WTC11 (cell line): ENCODE results near the gene IL6R. TPM values are rescaled to one million over a fixed set of nuclear protein-coding genes. Genes with fewer than 3 reads are reported as not detected.

Experiments
- ATAC-seq: fragments of 200-7000 bp; cut with Tn5 transposase; 2 replicates; pipeline ENCODE4 v1.10.0; 2021; ENCODE audit warnings: mild to moderate bottlenecking, moderate library complexity
- CTCF ChIA-PET: fragments of 300-600 bp; sonication (Branson Sonifier 250); formaldehyde crosslinking; loops from one replicate; lab custom pipeline; 2021; ENCODE audit warnings: antibody characterized with exemption; lab: Charles Lee
- POLR2A ChIA-PET: fragments of 350-600 bp; sonication (Branson Sonifier 250); formaldehyde crosslinking; loops from one replicate; lab custom pipeline; 2021; ENCODE audit warnings: antibody characterized with exemption; lab: Charles Lee
- DNase-seq: peaks from one replicate; pipeline ENCODE4 v3.0.0; 2021; ENCODE audit warnings: low spot score
- H3K27ac Mint-ChIP-seq: 2 replicates; pipeline ENCODE4 v1.8.0; 2021; ENCODE audit warnings: mixed read lengths
- H3K27me3 Mint-ChIP-seq: 2 replicates; pipeline ENCODE4 v1.8.0; 2021; ENCODE audit warnings: low read depth, mild to moderate bottlenecking, moderate library complexity, mixed read lengths
- H3K36me3 Mint-ChIP-seq: 2 replicates; pipeline ENCODE4 v1.8.0; 2021; ENCODE audit warnings: mixed read lengths
- H3K4me1 Mint-ChIP-seq: 2 replicates; pipeline ENCODE4 v1.8.0; 2022; ENCODE audit warnings: mixed read lengths
- H3K4me3 Mint-ChIP-seq: 2 replicates; pipeline ENCODE4 v1.8.0; 2021; ENCODE audit warnings: mild to moderate bottlenecking, moderate library complexity, mixed read lengths
- H3K9me3 Mint-ChIP-seq: 2 replicates; pipeline ENCODE4 v1.8.0; 2021; ENCODE audit warnings: mixed read lengths
- CBFB ChIP-seq: sonication (generic); formaldehyde crosslinking; IDR thresholded peaks from 2 replicates; pipeline ENCODE4 v1.8.1; 2022; ENCODE audit warnings: mild to moderate bottlenecking, low read depth, missing genetic modification reagents
- HMGA2 ChIP-seq: fragments of 250-450 bp; sonication (Bioruptor Pico); IDR thresholded peaks from 2 replicates; pipeline ENCODE4 v1.4.0; 2021; ENCODE audit warnings: mild to moderate bottlenecking, moderate library complexity
- MXD4 ChIP-seq: fragments of 250-450 bp; sonication (Bioruptor Pico); IDR thresholded peaks from 2 replicates; pipeline ENCODE4 v1.8.0; 2021; ENCODE audit warnings: mild to moderate bottlenecking, moderate library complexity, borderline replicate concordance
- NFE2L1 ChIP-seq: sonication (generic); formaldehyde crosslinking; IDR thresholded peaks from 2 replicates; pipeline ENCODE4 v1.8.1; 2023; ENCODE audit warnings: missing genetic modification reagents
- NR3C1 ChIP-seq: sonication (generic); formaldehyde crosslinking; conservative IDR thresholded peaks from 2 replicates; pipeline ENCODE4 v1.8.1; 2023; ENCODE audit warnings: low read depth, mild to moderate bottlenecking, missing genetic modification reagents
- PRRX2 ChIP-seq: fragments of 250-450 bp; sonication (Bioruptor Pico); IDR thresholded peaks from 2 replicates; pipeline ENCODE4 v1.8.0; 2021; ENCODE audit warnings: mild to moderate bottlenecking
- ZNF232 ChIP-seq: sonication (generic); formaldehyde crosslinking; IDR thresholded peaks from 2 replicates; pipeline ENCODE4 v1.8.0; 2022; ENCODE audit warnings: mild to moderate bottlenecking, missing genetic modification reagents
- ZNF396 ChIP-seq: fragments of 250-450 bp; sonication (Bioruptor Pico); IDR thresholded peaks from 2 replicates; pipeline ENCODE4 v1.8.0; 2021; ENCODE audit warnings: mild to moderate bottlenecking, moderate library complexity, borderline replicate concordance
- ZNF423 ChIP-seq: fragments of 250-450 bp; sonication (Bioruptor Pico); IDR thresholded peaks from 2 replicates; pipeline ENCODE4 v2.1.2; 2022; ENCODE audit warnings: mild to moderate bottlenecking, moderate library complexity
- ZNF671 ChIP-seq: fragments of 250-450 bp; sonication (Bioruptor Pico); IDR thresholded peaks from 2 replicates; pipeline ENCODE4 v1.8.0; 2021; ENCODE audit warnings: mild to moderate bottlenecking
- total RNA-seq: library from RNA; stranded (reverse); gene quantifications from 3 replicates; pipeline ENCODE4 v1.2.3, GENCODE V29; 2021
- TF ChIP-seq, protein P1 (sequence below): sonication (generic); formaldehyde crosslinking; conservative IDR thresholded peaks from 2 replicates; pipeline ENCODE4 v1.8.1; 2022; ENCODE audit warnings: mild to moderate bottlenecking, missing genetic modification reagents
- TF ChIP-seq, protein P2 (sequence below): sonication (generic); formaldehyde crosslinking; conservative IDR thresholded peaks from 2 replicates; pipeline ENCODE4 v1.8.1; 2023; ENCODE audit warnings: mild to moderate bottlenecking, low read depth, missing genetic modification reagents, moderate library complexity
- TF ChIP-seq, protein P3 (sequence below): sonication (generic); formaldehyde crosslinking; IDR thresholded peaks from 2 replicates; pipeline ENCODE4 v1.8.0; 2022; ENCODE audit warnings: mild to moderate bottlenecking, missing genetic modification reagents
- TF ChIP-seq, protein P4 (sequence below): sonication (generic); formaldehyde crosslinking; IDR thresholded peaks from 2 replicates; pipeline ENCODE4 v1.8.1; 2023; ENCODE audit warnings: mild to moderate bottlenecking, missing genetic modification reagents, moderate library complexity
- TF ChIP-seq, protein P5 (sequence below): fragments of 250-450 bp; sonication (Bioruptor Pico); IDR thresholded peaks from 2 replicates; pipeline ENCODE4 v1.9.0; 2021; ENCODE audit warnings: mild to moderate bottlenecking, borderline replicate concordance
- TF ChIP-seq, protein P6 (sequence below): sonication (generic); formaldehyde crosslinking; IDR thresholded peaks from 2 replicates; pipeline ENCODE4 v1.8.1; 2022; ENCODE audit warnings: mild to moderate bottlenecking, moderate library complexity, missing genetic modification reagents
- TF ChIP-seq, protein P7 (sequence below): fragments of 250-450 bp; sonication (Bioruptor Pico); IDR thresholded peaks from 2 replicates; pipeline ENCODE4 v1.9.0; 2021; ENCODE audit warnings: mild to moderate bottlenecking
- TF ChIP-seq, protein P8 (sequence below): fragments of 250-450 bp; sonication (Bioruptor Pico); conservative IDR thresholded peaks from 2 replicates; pipeline ENCODE4 v1.9.0; 2021; ENCODE audit warnings: mild to moderate bottlenecking

The IL6R gene
- total RNA-seq, 1 experiment from 2014 or later: 7.0 TPM

DNA sequence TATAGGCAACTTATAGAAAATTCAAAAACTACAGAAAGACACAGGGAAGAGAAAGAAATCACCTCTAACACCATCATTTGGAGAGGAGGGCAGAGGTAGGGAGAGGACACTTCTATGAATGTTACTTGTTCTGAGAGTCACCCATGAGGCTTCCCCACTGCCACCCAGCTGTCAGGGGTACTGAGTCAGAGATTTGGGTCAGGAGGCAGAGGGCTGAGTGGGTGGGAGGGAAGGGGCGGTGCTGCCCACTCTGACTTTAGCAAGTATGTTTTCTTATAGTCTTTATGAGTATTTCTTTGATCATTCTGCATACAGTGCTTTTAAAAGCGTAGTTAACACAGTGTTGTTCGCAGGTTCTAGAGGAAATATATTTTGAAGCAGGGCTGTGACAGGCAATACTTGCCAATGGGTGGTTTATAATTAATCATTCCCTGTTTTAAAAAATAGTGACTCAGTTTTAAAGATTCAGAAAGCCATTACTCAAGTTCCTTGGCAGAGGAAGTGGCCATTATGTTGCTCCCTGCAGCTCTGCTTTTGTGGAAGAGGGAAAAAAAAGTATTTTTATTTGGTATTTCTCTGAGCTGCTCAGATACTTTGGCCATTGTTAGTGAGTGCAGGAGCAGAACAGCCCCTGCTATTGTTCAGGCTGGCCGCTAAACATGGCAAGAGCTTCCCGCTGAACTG lies 18.3 kb downstream of the IL6R start:
- TF ChIP-seq, protein P1, sequence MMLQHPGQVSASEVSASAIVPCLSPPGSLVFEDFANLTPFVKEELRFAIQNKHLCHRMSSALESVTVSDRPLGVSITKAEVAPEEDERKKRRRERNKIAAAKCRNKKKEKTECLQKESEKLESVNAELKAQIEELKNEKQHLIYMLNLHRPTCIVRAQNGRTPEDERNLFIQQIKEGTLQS (CRISPR knock-in tag): no peak
- TF ChIP-seq, protein P2, sequence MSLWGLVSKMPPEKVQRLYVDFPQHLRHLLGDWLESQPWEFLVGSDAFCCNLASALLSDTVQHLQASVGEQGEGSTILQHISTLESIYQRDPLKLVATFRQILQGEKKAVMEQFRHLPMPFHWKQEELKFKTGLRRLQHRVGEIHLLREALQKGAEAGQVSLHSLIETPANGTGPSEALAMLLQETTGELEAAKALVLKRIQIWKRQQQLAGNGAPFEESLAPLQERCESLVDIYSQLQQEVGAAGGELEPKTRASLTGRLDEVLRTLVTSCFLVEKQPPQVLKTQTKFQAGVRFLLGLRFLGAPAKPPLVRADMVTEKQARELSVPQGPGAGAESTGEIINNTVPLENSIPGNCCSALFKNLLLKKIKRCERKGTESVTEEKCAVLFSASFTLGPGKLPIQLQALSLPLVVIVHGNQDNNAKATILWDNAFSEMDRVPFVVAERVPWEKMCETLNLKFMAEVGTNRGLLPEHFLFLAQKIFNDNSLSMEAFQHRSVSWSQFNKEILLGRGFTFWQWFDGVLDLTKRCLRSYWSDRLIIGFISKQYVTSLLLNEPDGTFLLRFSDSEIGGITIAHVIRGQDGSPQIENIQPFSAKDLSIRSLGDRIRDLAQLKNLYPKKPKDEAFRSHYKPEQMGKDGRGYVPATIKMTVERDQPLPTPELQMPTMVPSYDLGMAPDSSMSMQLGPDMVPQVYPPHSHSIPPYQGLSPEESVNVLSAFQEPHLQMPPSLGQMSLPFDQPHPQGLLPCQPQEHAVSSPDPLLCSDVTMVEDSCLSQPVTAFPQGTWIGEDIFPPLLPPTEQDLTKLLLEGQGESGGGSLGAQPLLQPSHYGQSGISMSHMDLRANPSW (CRISPR knock-in tag): no peak
- no peak for TF ChIP-seq ZNF232 (CRISPR knock-in tag)
- TF ChIP-seq ZNF671 (CRISPR knock-in tag): no peak
- TF ChIP-seq, all 79 proteins: peak for 0
- Mint-ChIP-seq H3K36me3 (no peaks in the 10 kb centered on the region), H3K27me3 (no peaks in the 10 kb centered on the region), H3K4me3 (no peak overlapping the region), H3K9me3 (no peaks in the 10 kb centered on the region), H3K27ac (no peak overlapping the region), H3K4me1 (peaks cover 21% of the 10 kb centered on the region)
- DNase-seq (no peak), ATAC-seq (no peak)
- ChIA-PET POLR2A (interaction anchor here (0.5 kb wide), 1 partner anchor 9 kb away, joined by 3 read pairs; no protein-coding TSS in a partner anchor), CTCF (interaction anchor here (1.7 kb wide), 1 partner anchor 56 kb away, joined by 5 read pairs; no protein-coding TSS in a partner anchor)

DNA sequence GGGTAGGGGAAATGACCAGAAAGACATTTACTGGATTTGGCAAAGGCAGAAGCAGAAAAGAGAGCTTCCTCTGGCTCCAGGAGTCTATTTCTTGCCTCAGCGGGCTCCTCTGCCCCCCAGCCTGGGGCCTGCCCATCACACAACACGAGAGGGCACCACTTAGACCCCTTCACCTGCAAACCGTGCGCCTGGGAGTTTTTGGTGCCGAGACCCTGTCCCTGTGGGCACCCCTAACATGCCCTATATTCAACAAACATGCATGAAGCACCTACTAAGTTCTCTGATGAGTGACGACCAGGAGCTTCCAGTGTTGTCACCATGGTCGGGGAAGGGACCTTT lies 18.8 kb downstream of the IL6R start:
- Mint-ChIP-seq H3K9me3 (no peaks in the 10 kb centered on the region), H3K27me3 (no peaks in the 10 kb centered on the region), H3K4me3 (no peak overlapping the region), H3K4me1 (peaks cover 16% of the 10 kb centered on the region), H3K27ac (no peak overlapping the region), H3K36me3 (no peaks in the 10 kb centered on the region)
- DNase-seq (no peak), ATAC-seq (no peak)
- TF ChIP-seq CBFB (CRISPR knock-in tag) (no peak), ZNF396 (CRISPR knock-in tag) (no peak), MXD4 (CRISPR knock-in tag) (no peak), HMGA2 (CRISPR knock-in tag) (no peak), NFE2L1 (CRISPR knock-in tag) (no peak), ZNF423 (CRISPR knock-in tag) (no peak), NR3C1 (CRISPR knock-in tag) (no peak), PRRX2 (no peak)
- TF ChIP-seq, protein P3, sequence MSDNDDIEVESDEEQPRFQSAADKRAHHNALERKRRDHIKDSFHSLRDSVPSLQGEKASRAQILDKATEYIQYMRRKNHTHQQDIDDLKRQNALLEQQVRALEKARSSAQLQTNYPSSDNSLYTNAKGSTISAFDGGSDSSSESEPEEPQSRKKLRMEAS (CRISPR knock-in tag): no peak
- TF ChIP-seq, protein P4, sequence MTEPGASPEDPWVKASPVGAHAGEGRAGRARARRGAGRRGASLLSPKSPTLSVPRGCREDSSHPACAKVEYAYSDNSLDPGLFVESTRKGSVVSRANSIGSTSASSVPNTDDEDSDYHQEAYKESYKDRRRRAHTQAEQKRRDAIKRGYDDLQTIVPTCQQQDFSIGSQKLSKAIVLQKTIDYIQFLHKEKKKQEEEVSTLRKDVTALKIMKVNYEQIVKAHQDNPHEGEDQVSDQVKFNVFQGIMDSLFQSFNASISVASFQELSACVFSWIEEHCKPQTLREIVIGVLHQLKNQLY (CRISPR knock-in tag): no peak
- TF ChIP-seq, protein P5, sequence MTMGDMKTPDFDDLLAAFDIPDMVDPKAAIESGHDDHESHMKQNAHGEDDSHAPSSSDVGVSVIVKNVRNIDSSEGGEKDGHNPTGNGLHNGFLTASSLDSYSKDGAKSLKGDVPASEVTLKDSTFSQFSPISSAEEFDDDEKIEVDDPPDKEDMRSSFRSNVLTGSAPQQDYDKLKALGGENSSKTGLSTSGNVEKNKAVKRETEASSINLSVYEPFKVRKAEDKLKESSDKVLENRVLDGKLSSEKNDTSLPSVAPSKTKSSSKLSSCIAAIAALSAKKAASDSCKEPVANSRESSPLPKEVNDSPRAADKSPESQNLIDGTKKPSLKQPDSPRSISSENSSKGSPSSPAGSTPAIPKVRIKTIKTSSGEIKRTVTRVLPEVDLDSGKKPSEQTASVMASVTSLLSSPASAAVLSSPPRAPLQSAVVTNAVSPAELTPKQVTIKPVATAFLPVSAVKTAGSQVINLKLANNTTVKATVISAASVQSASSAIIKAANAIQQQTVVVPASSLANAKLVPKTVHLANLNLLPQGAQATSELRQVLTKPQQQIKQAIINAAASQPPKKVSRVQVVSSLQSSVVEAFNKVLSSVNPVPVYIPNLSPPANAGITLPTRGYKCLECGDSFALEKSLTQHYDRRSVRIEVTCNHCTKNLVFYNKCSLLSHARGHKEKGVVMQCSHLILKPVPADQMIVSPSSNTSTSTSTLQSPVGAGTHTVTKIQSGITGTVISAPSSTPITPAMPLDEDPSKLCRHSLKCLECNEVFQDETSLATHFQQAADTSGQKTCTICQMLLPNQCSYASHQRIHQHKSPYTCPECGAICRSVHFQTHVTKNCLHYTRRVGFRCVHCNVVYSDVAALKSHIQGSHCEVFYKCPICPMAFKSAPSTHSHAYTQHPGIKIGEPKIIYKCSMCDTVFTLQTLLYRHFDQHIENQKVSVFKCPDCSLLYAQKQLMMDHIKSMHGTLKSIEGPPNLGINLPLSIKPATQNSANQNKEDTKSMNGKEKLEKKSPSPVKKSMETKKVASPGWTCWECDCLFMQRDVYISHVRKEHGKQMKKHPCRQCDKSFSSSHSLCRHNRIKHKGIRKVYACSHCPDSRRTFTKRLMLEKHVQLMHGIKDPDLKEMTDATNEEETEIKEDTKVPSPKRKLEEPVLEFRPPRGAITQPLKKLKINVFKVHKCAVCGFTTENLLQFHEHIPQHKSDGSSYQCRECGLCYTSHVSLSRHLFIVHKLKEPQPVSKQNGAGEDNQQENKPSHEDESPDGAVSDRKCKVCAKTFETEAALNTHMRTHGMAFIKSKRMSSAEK (CRISPR knock-in tag): no peak
- TF ChIP-seq, protein P6, sequence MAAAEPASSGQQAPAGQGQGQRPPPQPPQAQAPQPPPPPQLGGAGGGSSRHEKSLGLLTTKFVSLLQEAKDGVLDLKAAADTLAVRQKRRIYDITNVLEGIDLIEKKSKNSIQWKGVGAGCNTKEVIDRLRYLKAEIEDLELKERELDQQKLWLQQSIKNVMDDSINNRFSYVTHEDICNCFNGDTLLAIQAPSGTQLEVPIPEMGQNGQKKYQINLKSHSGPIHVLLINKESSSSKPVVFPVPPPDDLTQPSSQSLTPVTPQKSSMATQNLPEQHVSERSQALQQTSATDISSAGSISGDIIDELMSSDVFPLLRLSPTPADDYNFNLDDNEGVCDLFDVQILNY: no peak
- TF ChIP-seq, protein P7, sequence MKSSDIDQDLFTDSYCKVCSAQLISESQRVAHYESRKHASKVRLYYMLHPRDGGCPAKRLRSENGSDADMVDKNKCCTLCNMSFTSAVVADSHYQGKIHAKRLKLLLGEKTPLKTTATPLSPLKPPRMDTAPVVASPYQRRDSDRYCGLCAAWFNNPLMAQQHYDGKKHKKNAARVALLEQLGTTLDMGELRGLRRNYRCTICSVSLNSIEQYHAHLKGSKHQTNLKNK: no peak
- TF ChIP-seq, protein P8, sequence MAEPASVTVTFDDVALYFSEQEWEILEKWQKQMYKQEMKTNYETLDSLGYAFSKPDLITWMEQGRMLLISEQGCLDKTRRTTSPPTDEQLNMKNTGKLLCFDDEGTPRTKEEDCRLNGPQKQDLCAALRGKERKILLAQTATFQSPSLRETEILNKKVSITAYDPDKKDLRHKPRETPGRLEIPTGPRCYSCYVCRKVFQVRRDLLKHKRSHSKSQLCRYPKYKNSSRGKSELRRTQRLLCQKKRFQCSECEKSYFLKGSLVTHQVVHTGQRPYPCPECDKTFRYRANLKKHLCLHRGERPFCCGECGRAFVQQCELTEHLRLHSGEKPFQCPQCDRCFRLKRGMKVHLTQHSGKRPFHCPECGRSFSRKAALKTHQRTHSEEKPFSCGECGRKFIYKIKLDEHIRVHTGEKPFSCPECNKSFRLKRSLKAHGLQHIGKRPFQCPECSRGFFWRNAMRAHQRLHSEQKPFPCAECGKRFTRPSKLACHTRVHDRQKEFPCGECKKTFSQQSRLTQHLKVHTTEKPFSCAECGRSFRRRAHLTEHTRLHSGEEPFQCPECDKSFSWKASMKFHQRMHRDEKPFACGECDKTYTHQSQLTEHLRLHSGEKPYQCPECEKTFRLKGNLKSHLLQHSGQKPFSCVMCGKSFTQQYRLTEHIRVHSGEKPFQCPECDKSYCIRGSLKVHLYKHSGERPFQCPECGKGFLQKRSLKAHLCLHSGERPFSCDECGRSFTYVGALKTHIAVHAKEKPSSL (CRISPR knock-in tag): no peak
- ChIA-PET CTCF (interaction anchor here (1.7 kb wide), 1 partner anchor 56 kb away, joined by 5 read pairs; no protein-coding TSS in a partner anchor), POLR2A (interaction anchor here (0.5 kb wide), 1 partner anchor 8 kb away, joined by 3 read pairs; no protein-coding TSS in a partner anchor)
